HCT116 (cell line): ENCODE data around the gene TMEM87A. TPM values are rescaled to one million over a fixed set of nuclear protein-coding genes. Genes with fewer than 3 reads are reported as not detected.

Experiments used
- ATAC-seq: fragments of 200-7000 bp; cut with Tn5 transposase; 2 replicates; pipeline ENCODE4 v1.9.1; 2020; ENCODE audit warnings: mild to moderate bottlenecking, moderate library complexity
- BruUV-seq: library from RNA; stranded (reverse); fragments of 400-500 nt; replicated peaks from 2 replicates; lab custom pipeline; 2021; lab: Mats Ljungman, UMichigan
- CTCF ChIA-PET: fragments of 300-600 bp; sonication (Branson Sonifier 250); formaldehyde crosslinking; loops from one replicate; lab custom pipeline; 2021; ENCODE audit warnings: antibody characterized with exemption; lab: Charles Lee
- POLR2A ChIA-PET: fragments of 300-600, 350-600 bp; sonication (Branson Sonifier 250); formaldehyde crosslinking; loops from one replicate; lab custom pipeline; 2021; ENCODE audit warnings: antibody characterized with exemption; lab: Charles Lee
- RAD21 ChIA-PET, 2 experiments: fragments of 300-600 bp; sonication (Branson Sonifier 250); formaldehyde crosslinking; loops; one replicate each; lab custom pipeline; 2023; ENCODE audit warnings: low total read pairs in 2 of 2; ENCODE audit not compliant: uncharacterized antibody in 2 of 2, unreplicated experiment in 2 of 2, low non-redundant PET in 1 of 2; lab: Charles Lee
- DNase-seq: peaks from one replicate; pipeline ENCODE4 v3.0.0-alpha.2; 2010; ENCODE audit warnings: low read depth, low spot score
- H2AFZ ChIP-seq: fragments of 200-600 bp; shearing (Covaris generic), sonication (generic); 2 replicates; pipeline ENCODE4 v1.6.1; 2017; ENCODE audit warnings: low read depth, mixed run types, mixed read lengths, antibody characterized with exemption, low read length; ENCODE audit not compliant: poor library complexity, severe bottlenecking
- H3K27ac ChIP-seq: 2 replicates; pipeline ENCODE4 v1.5.1; 2012; ENCODE audit warnings: low read depth, low read length
- H3K27me3 ChIP-seq: fragments of 200-600 bp; sonication (generic); 2 replicates; pipeline ENCODE4 v1.6.1; 2016; ENCODE audit warnings: mixed run types, low read length, mixed read lengths; ENCODE audit not compliant: insufficient read depth
- H3K36me3 ChIP-seq, 2 experiments: fragments of 200-500 bp in 1 of 2; fragments of 200-600 bp in 1 of 2; sonication (Bioruptor generic) in 1 of 2; sonication (generic) in 1 of 2; 2 replicates each; pipeline versions ENCODE4 v1.5.1 to v1.6.1; 2014 to 2016; ENCODE audit warnings: low read length in 2 of 2, inconsistent platforms in 1 of 2, mixed read lengths in 1 of 2, mixed run types in 1 of 2; ENCODE audit not compliant: insufficient read depth in 2 of 2, control insufficient read depth in 1 of 2
- H3K4me1 ChIP-seq, 2 experiments: fragments of 200-600 bp in 1 of 2; sonication (generic) in 1 of 2; 2 replicates each; pipeline versions ENCODE4 v1.5.1 to v1.6.1; 2012 to 2017; ENCODE audit warnings: low read length in 2 of 2, inconsistent platforms in 1 of 2, mild to moderate bottlenecking in 1 of 2, mixed read lengths in 1 of 2, mixed run types in 1 of 2, moderate library complexity in 1 of 2; ENCODE audit not compliant: insufficient read depth in 2 of 2, control insufficient read depth in 1 of 2
- H3K4me2 ChIP-seq: fragments of 200-600 bp; sonication (generic); 2 replicates; pipeline ENCODE4 v1.6.1; 2017; ENCODE audit warnings: mixed run types, low read length, mixed read lengths
- H3K4me3 ChIP-seq, 2 experiments: fragments of 200-600 bp in 1 of 2; sonication (generic) in 1 of 2; replicated peaks in 1 of 2; 2 replicates each; pipeline ENCODE4 v1.5.1; 2011 to 2016; ENCODE audit warnings: low read length in 2 of 2, control low read depth in 1 of 2, low read depth in 1 of 2, mild to moderate bottlenecking in 1 of 2, mixed read lengths in 1 of 2, mixed run types in 1 of 2
- H3K79me2 ChIP-seq: fragments of 200-600 bp; sonication (generic); 2 replicates; pipeline ENCODE4 v1.6.1; 2017; ENCODE audit warnings: mild to moderate bottlenecking, mixed run types, low read length, moderate library complexity, mixed read lengths; ENCODE audit not compliant: insufficient read depth
- H3K9ac ChIP-seq: fragments of 200-600 bp; sonication (generic); 2 replicates; pipeline ENCODE4 v1.6.1; 2016; ENCODE audit warnings: low read length, mixed read lengths
- H3K9me2 ChIP-seq: fragments of 200-600 bp; sonication (generic), shearing (Covaris generic); 2 replicates; pipeline ENCODE4 v1.6.1; 2017; ENCODE audit warnings: mixed run types, mild to moderate bottlenecking, moderate library complexity; ENCODE audit not compliant: insufficient read depth
- H3K9me3 ChIP-seq, 2 experiments: fragments of 200-500 bp in 1 of 2; fragments of 200-600 bp in 1 of 2; sonication (Bioruptor generic) in 1 of 2; sonication (generic) in 1 of 2; 2 replicates each; pipeline ENCODE4 v1.6.1; 2014 to 2017; ENCODE audit warnings: low read length in 2 of 2, mixed read lengths in 2 of 2, inconsistent platforms in 1 of 2, low read depth in 1 of 2, mild to moderate bottlenecking in 1 of 2, mixed run types in 1 of 2, moderate library complexity in 1 of 2; ENCODE audit not compliant: control insufficient read depth in 1 of 2, insufficient read depth in 1 of 2
- H4K20me1 ChIP-seq: fragments of 200-600 bp; sonication (generic), shearing (Covaris generic); 2 replicates; pipeline ENCODE4 v1.6.1; 2017; ENCODE audit warnings: mixed run types, mild to moderate bottlenecking, moderate library complexity; ENCODE audit not compliant: insufficient read depth
- ATF3 ChIP-seq: IDR thresholded peaks from 2 replicates; pipeline ENCODE4 v1.6.1; 2012
- CEBPB ChIP-seq: IDR thresholded peaks from 2 replicates; pipeline ENCODE4 v1.6.1; 2012; ENCODE audit warnings: low read depth
- CTCF ChIP-seq, 3 experiments: fragments of 200-600 bp in 1 of 3; sonication (generic) in 1 of 3; IDR thresholded peaks in 2 of 3; conservative IDR thresholded peaks in 1 of 3; 2 replicates each; pipeline ENCODE4 v1.5.1; 2012 to 2017; ENCODE audit warnings: low read depth in 2 of 3, low read length in 2 of 3, antibody characterized with exemption in 1 of 3, borderline replicate concordance in 1 of 3, control low read depth in 1 of 3, mild to moderate bottlenecking in 1 of 3, mixed read lengths in 1 of 3, mixed run types in 1 of 3, moderate library complexity in 1 of 3; ENCODE audit not compliant: insufficient read depth in 1 of 3
- ELF1 ChIP-seq: IDR thresholded peaks from 2 replicates; pipeline ENCODE4 v1.6.1; 2012; ENCODE audit warnings: low read depth, borderline replicate concordance
- FOSL1 ChIP-seq: IDR thresholded peaks from 2 replicates; pipeline ENCODE4 v1.6.1; 2012; ENCODE audit warnings: low read depth
- MAX ChIP-seq: IDR thresholded peaks from 2 replicates; pipeline ENCODE4 v1.6.1; 2012
- REST ChIP-seq: IDR thresholded peaks from 2 replicates; pipeline ENCODE4 v1.6.1; 2012; ENCODE audit warnings: low read depth
- SP1 ChIP-seq: IDR thresholded peaks from 2 replicates; pipeline ENCODE4 v1.6.1; 2012; ENCODE audit warnings: low read depth
- SRF ChIP-seq: IDR thresholded peaks from 2 replicates; pipeline ENCODE4 v1.6.1; 2012; ENCODE audit warnings: low read depth
- TCF7L2 ChIP-seq: IDR thresholded peaks from 2 replicates; pipeline ENCODE4 v1.7.0; 2011; ENCODE audit warnings: borderline replicate concordance, inconsistent platforms; ENCODE audit not compliant: insufficient read depth, insufficient read length; ENCODE audit errors: extremely low read depth
- ZBTB33 ChIP-seq: IDR thresholded peaks from 2 replicates; pipeline ENCODE4 v1.6.1; 2011; ENCODE audit warnings: mild to moderate bottlenecking, low read length, moderate library complexity; ENCODE audit not compliant: insufficient replicate concordance; ENCODE audit errors: extremely low read depth
- ZNF274 ChIP-seq: fragments of 200-500 bp; sonication (Bioruptor generic); IDR thresholded peaks from 2 replicates; pipeline ENCODE4 v1.6.1; 2014; ENCODE audit warnings: mild to moderate bottlenecking, low read depth, low read length, inconsistent platforms
- intact Hi-C: fragments of 100-400 bp; cut with micrococcal nuclease; formaldehyde crosslinking; loops from 2 replicates; pipeline ENCODE4 v1.10.0; 2022
- total RNA-seq: library from RNA; stranded (reverse); gene quantifications from one replicate; pipeline ENCODE4 v1.2.1, GENCODE V29; 2021; ENCODE audit not compliant: unreplicated experiment

TMEM87A gene
- total RNA-seq, 1 experiment from 2014 or later: 44.0 TPM

GRCh38 chr15:42190370-42190769 is 82.9 kb downstream of the TMEM87A start:
- ChIA-PET POLR2A (no interaction called here), CTCF (no interaction called here), RAD21 (no interaction called here)
- H3K4me2 ChIP-seq: no peak overlapping the region
- H3K79me2 ChIP-seq: 0 out of 2 replicates have a peak, but pooled peaks cover 3% of the 10 kb centered on the region
- no peak overlapping the region for H2AFZ ChIP-seq
- no TSS peak for BruUV-seq
- H3K9me2 ChIP-seq: no peaks in the 10 kb centered on the region
- DNase-seq: no peak
- no peaks in the 10 kb centered on the region for H3K9me3 ChIP-seq
- no peaks in the 10 kb centered on the region for H3K4me1 ChIP-seq
- TF ChIP-seq SP1: no peak
- no peak for TF ChIP-seq CEBPB
- no peak for TF ChIP-seq ATF3
- TF ChIP-seq TCF7L2: no peak
- TF ChIP-seq REST: no peak
- no peak for TF ChIP-seq ZNF274
- no peak for TF ChIP-seq ZBTB33
- TF ChIP-seq CTCF (IDR thresholded peaks at IDR 0.05 in 2 of 3, conservative IDR thresholded peaks at IDR 0.05 in 1 of 3; ENCODE audit: borderline replicate concordance in 1 of 3, insufficient read depth in 1 of 3, low read depth in 2 of 3, low read length in 2 of 3): no peak
- TF ChIP-seq ELF1: no peak
- TF ChIP-seq FOSL1: no peak
- no peak for TF ChIP-seq SRF
- no peak for TF ChIP-seq MAX
- TF ChIP-seq, all 23 proteins: peak for 0
- Histone ChIP-seq H3K9ac (no peak overlapping the region), H3K27me3 (no peaks in the 10 kb centered on the region), H3K36me3 (peaks cover 0 to 20% of the 10 kb centered on the region in 2 experiments; a peak in 3 of 4 replicates), H3K27ac (no peak overlapping the region), H3K4me3 (no peak overlapping the region), H4K20me1 (no peaks in the 10 kb centered on the region)
- no peak for ATAC-seq
- intact Hi-C loops: no loop called here
